Measurements from ENCODE around the gene LTBP4.
A peak's percentile ranks its signal among the peaks of the same experiment; 100 is the strongest.

DNA sequence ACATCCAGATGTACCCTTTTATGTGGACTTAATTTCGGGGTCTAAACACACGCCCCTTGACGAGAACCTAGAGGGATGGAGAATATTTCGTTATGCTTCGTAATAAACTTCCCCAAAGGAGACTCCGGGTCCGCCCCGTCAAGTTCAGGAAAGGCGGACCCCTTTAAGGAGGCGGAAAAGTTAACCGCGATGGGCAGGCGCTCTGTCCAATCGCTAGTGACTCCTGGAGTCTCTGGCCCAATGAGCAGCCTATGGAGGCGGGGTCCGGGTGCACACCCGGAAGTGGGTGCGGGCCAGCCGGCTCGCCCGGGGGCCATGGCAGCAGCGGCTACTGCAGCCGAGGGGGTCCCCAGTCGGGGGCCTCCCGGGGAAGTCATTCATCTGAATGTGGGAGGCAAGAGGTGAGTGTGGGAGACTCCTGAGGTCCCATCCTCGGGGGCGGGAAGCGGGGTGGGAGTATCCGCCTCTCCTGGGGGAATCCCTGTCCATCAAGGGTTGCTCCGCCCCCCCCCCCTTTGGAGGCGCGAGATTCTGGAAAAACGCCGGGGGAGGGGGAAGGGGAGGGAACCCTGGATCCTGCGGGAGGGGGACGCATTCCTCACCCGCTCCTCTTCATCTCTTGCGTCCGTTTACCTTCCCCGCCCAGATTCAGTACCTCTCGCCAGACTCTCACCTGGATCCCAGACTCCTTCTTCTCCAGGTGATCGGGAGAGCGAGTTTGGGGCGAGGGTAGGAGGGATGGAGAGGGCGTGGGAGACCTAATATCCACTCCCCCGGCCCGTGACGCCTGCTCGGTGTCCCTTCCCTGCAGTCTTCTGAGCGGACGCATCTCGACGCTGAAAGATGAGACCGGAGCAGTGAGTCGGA, 24.4 kb upstream of the LTBP4 start, which contains the start of gene SHKBP1:
- TF ChIP-seq CTCF (IDR thresholded peaks at IDR 0.05) (no peak), POLR2A (IDR thresholded peaks at IDR 0.05) (peak; percentile 46)
